H9 (cell line): ENCODE measurements around the gene SLCO1C1. TPM values are rescaled to one million over a fixed set of nuclear protein-coding genes. Genes with fewer than 3 reads are reported as not detected.

Experiments used
- DNase-seq: peaks from one replicate; pipeline ENCODE4 v3.0.0-alpha.2; 2017
- H2AFZ ChIP-seq: one replicate; pipeline ENCODE4 v1.6.1; 2013; ENCODE audit warnings: mild to moderate bottlenecking, low read length, control low read depth, moderate library complexity
- H2AK5ac ChIP-seq: 2 replicates; pipeline ENCODE4 v1.6.1; 2013; ENCODE audit warnings: low read length, control low read depth, mixed read lengths; ENCODE audit not compliant: insufficient read length
- H2BK120ac ChIP-seq: one replicate; pipeline ENCODE4 v1.6.1; 2013; ENCODE audit warnings: low read depth, mild to moderate bottlenecking, low read length, control low read depth, inconsistent platforms; ENCODE audit not compliant: poor library complexity, severe bottlenecking
- H2BK12ac ChIP-seq: 2 replicates; pipeline ENCODE4 v1.6.1; 2013; ENCODE audit warnings: low read length, control low read depth, mixed read lengths, low read depth; ENCODE audit not compliant: insufficient read length
- H2BK15ac ChIP-seq: 2 replicates; pipeline ENCODE4 v1.6.1; 2013; ENCODE audit warnings: low read depth, low read length, control low read depth
- H2BK20ac ChIP-seq: one replicate; pipeline ENCODE4 v1.6.1; 2013; ENCODE audit warnings: low read depth, mild to moderate bottlenecking, low read length, control low read depth, inconsistent platforms; ENCODE audit not compliant: poor library complexity, severe bottlenecking
- H2BK5ac ChIP-seq: 2 replicates; pipeline ENCODE4 v1.6.1; 2013; ENCODE audit warnings: low read length, control low read depth, mixed read lengths; ENCODE audit not compliant: insufficient read length
- H3K14ac ChIP-seq: 2 replicates; pipeline ENCODE4 v1.6.1; 2013; ENCODE audit warnings: low read length, control low read depth; ENCODE audit not compliant: insufficient read depth
- H3K18ac ChIP-seq: 2 replicates; pipeline ENCODE4 v1.6.1; 2013; ENCODE audit warnings: low read depth, mild to moderate bottlenecking, mixed read lengths, low read length, control low read depth; ENCODE audit not compliant: insufficient read length
- H3K23ac ChIP-seq: 2 replicates; pipeline ENCODE4 v1.6.1; 2013; ENCODE audit warnings: low read length, control low read depth, mixed read lengths, low read depth; ENCODE audit not compliant: insufficient read length
- H3K23me2 ChIP-seq: 2 replicates; pipeline ENCODE4 v1.6.1; 2013; ENCODE audit warnings: low read depth, mild to moderate bottlenecking, mixed read lengths, low read length, control low read depth; ENCODE audit not compliant: insufficient read length, poor library complexity, severe bottlenecking
- H3K27ac ChIP-seq: 2 replicates; pipeline ENCODE4 v1.5.1; 2013; ENCODE audit warnings: low read length, control low read depth, mixed read lengths, low read depth; ENCODE audit not compliant: insufficient read length
- H3K27me3 ChIP-seq: 2 replicates; pipeline ENCODE4 v1.6.1; 2013; ENCODE audit warnings: low read length, control low read depth, inconsistent platforms; ENCODE audit not compliant: insufficient read depth
- H3K4ac ChIP-seq: 2 replicates; pipeline ENCODE4 v1.6.1; 2013; ENCODE audit warnings: low read depth, mild to moderate bottlenecking, control low read depth, inconsistent platforms, low read length, moderate library complexity
- H3K4me1 ChIP-seq: 2 replicates; pipeline ENCODE4 v1.6.1; 2013; ENCODE audit warnings: low read length, control low read depth, inconsistent platforms; ENCODE audit not compliant: insufficient read depth
- H3K4me2 ChIP-seq: 2 replicates; pipeline ENCODE4 v1.6.1; 2013; ENCODE audit warnings: low read length, control low read depth, mixed read lengths; ENCODE audit not compliant: insufficient read length, insufficient read depth
- H3K56ac ChIP-seq: 2 replicates; pipeline ENCODE4 v1.6.1; 2013; ENCODE audit warnings: low read depth, mild to moderate bottlenecking, mixed read lengths, low read length, control low read depth; ENCODE audit not compliant: insufficient read length
- H3K79me1 ChIP-seq: 2 replicates; pipeline ENCODE4 v1.6.1; 2013; ENCODE audit warnings: low read depth, mild to moderate bottlenecking, moderate library complexity, low read length, control low read depth, inconsistent platforms; ENCODE audit not compliant: insufficient read depth, poor library complexity, severe bottlenecking
- H3K79me2 ChIP-seq: 2 replicates; pipeline ENCODE4 v1.6.1; 2013; ENCODE audit warnings: low read length, control low read depth, inconsistent platforms; ENCODE audit not compliant: insufficient read depth
- H3K9ac ChIP-seq: 2 replicates; pipeline ENCODE4 v1.6.1; 2013; ENCODE audit warnings: low read length, control low read depth, mixed read lengths; ENCODE audit not compliant: insufficient read length; ENCODE audit errors: extremely low read depth
- H3K9me3 ChIP-seq: one replicate; pipeline ENCODE4 v1.6.1; 2013; ENCODE audit warnings: low read depth, low read length, inconsistent platforms; ENCODE audit not compliant: control insufficient read depth
- H3T11ph ChIP-seq: one replicate; pipeline ENCODE4 v1.6.1; 2013; ENCODE audit warnings: mild to moderate bottlenecking, low read length, control low read depth, inconsistent platforms
- H4K20me1 ChIP-seq: one replicate; pipeline ENCODE4 v1.6.1; 2013; ENCODE audit not compliant: control insufficient read depth, insufficient read length, insufficient read depth
- H4K5ac ChIP-seq: 2 replicates; pipeline ENCODE4 v1.6.1; 2013; ENCODE audit warnings: low read depth, mild to moderate bottlenecking, mixed read lengths, low read length, control low read depth; ENCODE audit not compliant: insufficient read length
- H4K8ac ChIP-seq: replicated peaks from 2 replicates; pipeline ENCODE4 v1.6.1; 2013; ENCODE audit warnings: low read length, control low read depth, mixed read lengths, low read depth; ENCODE audit not compliant: insufficient read length
- H4K91ac ChIP-seq: 2 replicates; pipeline ENCODE4 v1.6.1; 2013; ENCODE audit warnings: low read depth, mild to moderate bottlenecking, moderate library complexity, mixed read lengths, low read length, control low read depth; ENCODE audit not compliant: insufficient read length
- H3K27ac Mint-ChIP-seq, 3 experiments: 2 replicates in 2 of 3; 3 replicates in 1 of 3; pipeline ENCODE4 v1.8.0; 2020 to 2021; ENCODE audit warnings: mixed read lengths in 3 of 3, mild to moderate bottlenecking in 1 of 3, moderate library complexity in 1 of 3
- H3K27me3 Mint-ChIP-seq: 2 replicates; pipeline ENCODE4 v1.8.0; 2021; ENCODE audit warnings: low read depth, mild to moderate bottlenecking, moderate library complexity, mixed read lengths
- H3K36me3 Mint-ChIP-seq, 3 experiments: 2 replicates in 2 of 3; 3 replicates in 1 of 3; pipeline ENCODE4 v1.8.0; 2020 to 2021; ENCODE audit warnings: low read depth in 3 of 3, mixed read lengths in 3 of 3; ENCODE audit not compliant: insufficient read depth in 1 of 3
- H3K4me1 Mint-ChIP-seq, 2 experiments: 2 replicates each; pipeline ENCODE4 v1.8.0; 2020; ENCODE audit warnings: mixed read lengths in 2 of 2
- H3K4me3 Mint-ChIP-seq, 2 experiments: 2 replicates in 1 of 2; 3 replicates in 1 of 2; pipeline ENCODE4 v1.8.0; 2020 to 2021; ENCODE audit warnings: mild to moderate bottlenecking in 2 of 2, mixed read lengths in 2 of 2, moderate library complexity in 1 of 2
- H3K9me3 Mint-ChIP-seq, 2 experiments: 2 replicates in 1 of 2; 3 replicates in 1 of 2; pipeline ENCODE4 v1.8.0; 2020; ENCODE audit warnings: mild to moderate bottlenecking in 2 of 2, mixed read lengths in 2 of 2, moderate library complexity in 1 of 2
- WGBS: extraction: QIAGEN DNeasy Blood & Tissue Kit; methylation state at CpG from one replicate; pipeline ENCODE4 v1.1.7; 2013; ENCODE audit warnings: missing lambda C conversion rate, low lambda C conversion rate, mixed read lengths; ENCODE audit not compliant: insufficient read length; ENCODE audit errors: extremely low coverage; 5-methylcytosine and 5-hydroxymethylcytosine counted together
- total RNA-seq: library from RNA; stranded (reverse); gene quantifications from 2 replicates; pipeline ENCODE4 v1.2.1, GENCODE V29; 2021
- TF ChIP-seq, protein P1 (sequence below): fragments of 200-600 bp; sonication (generic); conservative IDR thresholded peaks from 3 replicates; pipeline ENCODE4 v1.8.0; 2021; ENCODE audit warnings: antibody characterized with exemption, mild to moderate bottlenecking

The SLCO1C1 gene
- total RNA-seq, 1 experiment from 2014 or later: not detected

DNA sequence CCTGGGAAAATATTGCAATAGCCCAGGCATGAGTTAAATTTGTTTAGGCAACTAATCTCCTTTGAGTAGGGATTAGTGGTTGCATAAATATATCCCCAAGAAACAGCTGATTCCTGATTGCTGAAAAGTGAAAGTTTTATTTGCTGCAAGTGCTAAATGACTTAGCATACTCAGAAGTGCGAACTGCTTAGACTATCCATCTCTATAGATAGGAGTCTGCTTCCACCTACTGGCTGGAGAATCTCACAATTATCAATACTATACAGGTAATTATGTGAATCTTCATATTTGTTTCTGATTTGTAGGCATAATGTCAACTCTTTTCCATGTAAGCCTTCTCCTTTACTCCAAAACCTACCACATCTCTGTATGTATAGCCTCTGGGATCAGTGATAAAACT, 103.4 kb downstream of the SLCO1C1 start:
- H3K9me3 Mint-ChIP-seq: peaks cover 2 to 4% of the 10 kb centered on the region in 2 experiments; a peak in 4 of 5 replicates
- no peak overlapping the region for H3K9ac ChIP-seq
- H3T11ph ChIP-seq: no peak overlapping the region
- H4K5ac ChIP-seq: no peak overlapping the region
- H3K79me1 ChIP-seq: no peaks in the 10 kb centered on the region
- H2BK20ac ChIP-seq: no peak overlapping the region
- H4K8ac ChIP-seq: no peak overlapping the region
- H3K23ac ChIP-seq: no peak overlapping the region
- no peak overlapping the region for H3K27ac Mint-ChIP-seq
- H3K36me3 Mint-ChIP-seq: peaks cover 0 to 15% (median 5%) of the 10 kb centered on the region in 3 experiments; a peak in 5 of 7 replicates
- no peak overlapping the region for H2AFZ ChIP-seq
- H3K23me2 ChIP-seq: no peaks in the 10 kb centered on the region
- H3K27ac ChIP-seq: no peak overlapping the region
- H4K20me1 ChIP-seq: no peaks in the 10 kb centered on the region
- no peak overlapping the region for H3K18ac ChIP-seq
- WGBS: no CpG with 5 or more reads among the region's 1 CpG
- no peak overlapping the region for H3K4me3 Mint-ChIP-seq
- no peaks in the 10 kb centered on the region for H3K79me2 ChIP-seq
- TF ChIP-seq, protein P1, sequence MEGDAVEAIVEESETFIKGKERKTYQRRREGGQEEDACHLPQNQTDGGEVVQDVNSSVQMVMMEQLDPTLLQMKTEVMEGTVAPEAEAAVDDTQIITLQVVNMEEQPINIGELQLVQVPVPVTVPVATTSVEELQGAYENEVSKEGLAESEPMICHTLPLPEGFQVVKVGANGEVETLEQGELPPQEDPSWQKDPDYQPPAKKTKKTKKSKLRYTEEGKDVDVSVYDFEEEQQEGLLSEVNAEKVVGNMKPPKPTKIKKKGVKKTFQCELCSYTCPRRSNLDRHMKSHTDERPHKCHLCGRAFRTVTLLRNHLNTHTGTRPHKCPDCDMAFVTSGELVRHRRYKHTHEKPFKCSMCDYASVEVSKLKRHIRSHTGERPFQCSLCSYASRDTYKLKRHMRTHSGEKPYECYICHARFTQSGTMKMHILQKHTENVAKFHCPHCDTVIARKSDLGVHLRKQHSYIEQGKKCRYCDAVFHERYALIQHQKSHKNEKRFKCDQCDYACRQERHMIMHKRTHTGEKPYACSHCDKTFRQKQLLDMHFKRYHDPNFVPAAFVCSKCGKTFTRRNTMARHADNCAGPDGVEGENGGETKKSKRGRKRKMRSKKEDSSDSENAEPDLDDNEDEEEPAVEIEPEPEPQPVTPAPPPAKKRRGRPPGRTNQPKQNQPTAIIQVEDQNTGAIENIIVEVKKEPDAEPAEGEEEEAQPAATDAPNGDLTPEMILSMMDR: peak; percentile 78
- H3K4ac ChIP-seq: no peak overlapping the region
- H3K4me1 Mint-ChIP-seq: peaks cover 0 to 6% of the 10 kb centered on the region in 2 experiments; a peak in 2 of 4 replicates
- no peak overlapping the region for H2BK120ac ChIP-seq
- H2BK12ac ChIP-seq: no peak overlapping the region
- H2BK15ac ChIP-seq: no peak overlapping the region
- no peak for DNase-seq
- no peaks in the 10 kb centered on the region for H3K27me3 Mint-ChIP-seq
- H2BK5ac ChIP-seq: no peak overlapping the region
- no peak overlapping the region for H3K4me2 ChIP-seq
- no peaks in the 10 kb centered on the region for H3K27me3 ChIP-seq
- no peak overlapping the region for H4K91ac ChIP-seq
- no peaks in the 10 kb centered on the region for H3K4me1 ChIP-seq
- no peak overlapping the region for H3K56ac ChIP-seq
- no peaks in the 10 kb centered on the region for H3K9me3 ChIP-seq
- no peak overlapping the region for H2AK5ac ChIP-seq
- H3K14ac ChIP-seq: no peak overlapping the region
